Endothelial cell (in vitro differentiated cells): ENCODE results near the gene DEXI. TPM values are rescaled to one million over a fixed set of nuclear protein-coding genes. Genes with fewer than 3 reads are reported as not detected.

Experiments used
- DNase-seq: peaks from one replicate; pipeline ENCODE4 v3.0.0; 2021; ENCODE audit warnings: low spot score
- H3K27ac Mint-ChIP-seq: one replicate; pipeline ENCODE4 v1.8.0; 2021; ENCODE audit warnings: mixed read lengths, inconsistent platforms; ENCODE audit not compliant: unreplicated experiment
- H3K27me3 Mint-ChIP-seq: one replicate; pipeline ENCODE4 v1.8.0; 2021; ENCODE audit warnings: mild to moderate bottlenecking, moderate library complexity, mixed read lengths, inconsistent platforms; ENCODE audit not compliant: unreplicated experiment
- H3K36me3 Mint-ChIP-seq: one replicate; pipeline ENCODE4 v1.8.0; 2021; ENCODE audit warnings: mild to moderate bottlenecking, low read depth, mixed read lengths, inconsistent platforms; ENCODE audit not compliant: unreplicated experiment
- H3K4me1 Mint-ChIP-seq: one replicate; pipeline ENCODE4 v1.8.0; 2021; ENCODE audit warnings: mild to moderate bottlenecking, mixed read lengths, inconsistent platforms; ENCODE audit not compliant: unreplicated experiment
- H3K4me3 Mint-ChIP-seq: one replicate; pipeline ENCODE4 v1.8.0; 2021; ENCODE audit warnings: mild to moderate bottlenecking, mixed read lengths, inconsistent platforms; ENCODE audit not compliant: unreplicated experiment
- H3K9me3 Mint-ChIP-seq: one replicate; pipeline ENCODE4 v1.8.0; 2021; ENCODE audit warnings: mixed read lengths, inconsistent platforms; ENCODE audit not compliant: unreplicated experiment
- total RNA-seq: library from RNA; stranded (reverse); fragmentation: NEBNext Ultra II Directional; extraction: Animal tissue kit (Norgen Biotek cat#: 25700); gene quantifications from one replicate; pipeline ENCODE4 v1.2.1, GENCODE V29; 2021; ENCODE audit not compliant: unreplicated experiment
- TF ChIP-seq, protein P1 (sequence below): fragments of 200-600 bp; sonication (generic); IDR thresholded peaks from one replicate; pipeline ENCODE4 v1.5.0; 2021; ENCODE audit warnings: antibody characterized with exemption; ENCODE audit not compliant: unreplicated experiment

The DEXI gene
- total RNA-seq, 1 donor from 2014 or later: 37.9 TPM

DNA sequence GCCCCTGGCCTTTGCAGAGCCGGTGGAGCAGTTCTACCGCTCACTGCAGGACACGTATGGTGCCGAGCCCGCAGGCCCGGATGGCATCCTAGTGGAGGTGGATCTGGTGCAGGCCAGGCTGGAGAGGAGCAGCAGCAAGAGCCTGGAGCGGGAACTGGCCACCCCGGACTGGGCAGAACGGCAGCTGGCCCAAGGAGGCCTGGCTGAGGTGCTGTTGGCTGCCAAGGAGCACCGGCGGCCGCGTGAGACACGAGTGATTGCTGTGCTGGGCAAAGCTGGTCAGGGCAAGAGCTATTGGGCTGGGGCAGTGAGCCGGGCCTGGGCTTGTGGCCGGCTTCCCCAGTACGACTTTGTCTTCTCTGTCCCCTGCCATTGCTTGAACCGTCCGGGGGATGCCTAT, 35.8 kb downstream of the DEXI start:
- TF ChIP-seq, protein P1, sequence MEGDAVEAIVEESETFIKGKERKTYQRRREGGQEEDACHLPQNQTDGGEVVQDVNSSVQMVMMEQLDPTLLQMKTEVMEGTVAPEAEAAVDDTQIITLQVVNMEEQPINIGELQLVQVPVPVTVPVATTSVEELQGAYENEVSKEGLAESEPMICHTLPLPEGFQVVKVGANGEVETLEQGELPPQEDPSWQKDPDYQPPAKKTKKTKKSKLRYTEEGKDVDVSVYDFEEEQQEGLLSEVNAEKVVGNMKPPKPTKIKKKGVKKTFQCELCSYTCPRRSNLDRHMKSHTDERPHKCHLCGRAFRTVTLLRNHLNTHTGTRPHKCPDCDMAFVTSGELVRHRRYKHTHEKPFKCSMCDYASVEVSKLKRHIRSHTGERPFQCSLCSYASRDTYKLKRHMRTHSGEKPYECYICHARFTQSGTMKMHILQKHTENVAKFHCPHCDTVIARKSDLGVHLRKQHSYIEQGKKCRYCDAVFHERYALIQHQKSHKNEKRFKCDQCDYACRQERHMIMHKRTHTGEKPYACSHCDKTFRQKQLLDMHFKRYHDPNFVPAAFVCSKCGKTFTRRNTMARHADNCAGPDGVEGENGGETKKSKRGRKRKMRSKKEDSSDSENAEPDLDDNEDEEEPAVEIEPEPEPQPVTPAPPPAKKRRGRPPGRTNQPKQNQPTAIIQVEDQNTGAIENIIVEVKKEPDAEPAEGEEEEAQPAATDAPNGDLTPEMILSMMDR: no peak
- Mint-ChIP-seq H3K4me1 (no peaks in the 10 kb centered on the region), H3K36me3 (no peaks in the 10 kb centered on the region), H3K27me3 (peaks cover 12% of the 10 kb centered on the region), H3K4me3 (no peak overlapping the region), H3K9me3 (no peaks in the 10 kb centered on the region), H3K27ac (no peak overlapping the region)
- no peak for DNase-seq

DNA sequence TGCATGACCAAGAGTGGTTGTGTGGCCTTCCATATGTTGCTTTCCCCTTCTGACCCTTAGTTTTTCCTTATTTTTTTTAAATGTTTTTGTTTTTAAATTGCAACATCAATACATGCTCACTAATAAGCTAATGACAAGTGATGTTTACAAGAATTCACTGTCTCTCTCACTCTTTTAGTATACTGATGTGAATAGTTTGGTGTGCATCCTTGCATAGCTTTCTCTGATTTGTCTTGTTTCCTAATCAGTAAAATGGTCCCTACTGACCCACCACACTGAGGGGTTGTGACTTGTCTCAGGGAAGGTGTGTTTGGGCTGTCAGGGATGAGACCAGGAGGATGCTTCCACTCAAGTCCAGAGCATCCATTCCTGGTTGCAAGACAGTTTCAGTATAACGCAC, 39.3 kb downstream of the DEXI start:
- DNase-seq: no peak
- H3K27ac Mint-ChIP-seq: no peak overlapping the region
- H3K36me3 Mint-ChIP-seq: no peaks in the 10 kb centered on the region
- H3K27me3 Mint-ChIP-seq: peaks cover 10% of the 10 kb centered on the region
- no peaks in the 10 kb centered on the region for H3K4me1 Mint-ChIP-seq
- no peak overlapping the region for H3K4me3 Mint-ChIP-seq
- TF ChIP-seq, protein P1: no peak
- no peaks in the 10 kb centered on the region for H3K9me3 Mint-ChIP-seq

DNA sequence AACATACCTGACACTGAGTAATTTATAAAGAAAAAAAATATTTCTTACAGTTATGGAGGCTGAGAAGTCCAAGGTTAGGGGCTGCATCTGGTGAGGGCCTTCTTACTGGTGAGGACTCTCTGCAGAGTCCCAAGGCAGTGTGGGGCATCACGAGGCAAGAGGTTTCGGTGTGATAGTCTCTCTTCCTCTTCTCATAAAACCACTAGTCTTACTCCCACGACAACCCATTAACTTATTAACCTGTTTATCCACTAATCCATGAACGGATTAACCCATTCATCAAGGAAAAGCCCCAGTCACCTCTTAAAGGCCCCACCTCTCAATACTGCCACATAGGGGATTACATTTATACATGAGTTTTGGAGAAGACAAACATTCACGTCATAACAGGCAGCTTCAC, 45.1 kb downstream of the DEXI start:
- H3K9me3 Mint-ChIP-seq: no peaks in the 10 kb centered on the region
- H3K4me1 Mint-ChIP-seq: no peaks in the 10 kb centered on the region
- no peak overlapping the region for H3K4me3 Mint-ChIP-seq
- no peaks in the 10 kb centered on the region for H3K36me3 Mint-ChIP-seq
- DNase-seq: no peak
- H3K27me3 Mint-ChIP-seq: peaks cover 7% of the 10 kb centered on the region
- no peak overlapping the region for H3K27ac Mint-ChIP-seq
- TF ChIP-seq, protein P1: no peak

DNA sequence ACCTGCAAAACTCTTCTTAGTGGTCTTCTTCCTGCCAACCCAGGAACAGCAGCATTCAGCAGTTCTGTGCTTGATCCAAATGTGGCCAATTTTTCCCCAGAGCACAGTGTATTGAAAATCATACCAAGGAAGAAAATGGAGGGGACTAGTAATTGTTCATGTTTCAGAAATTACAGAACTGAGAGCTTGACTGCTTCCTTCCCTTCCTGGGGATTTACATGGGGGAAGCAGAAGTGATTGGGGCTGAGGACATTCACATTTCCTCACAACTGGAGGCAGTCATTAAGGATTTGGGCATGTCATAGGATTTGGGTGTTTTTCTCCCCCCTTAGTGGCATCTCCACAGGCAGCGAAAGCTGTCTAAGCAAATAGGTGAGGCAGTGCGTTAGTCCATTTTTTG, 45.5 kb downstream of the DEXI start:
- Mint-ChIP-seq H3K4me1 (no peaks in the 10 kb centered on the region), H3K27me3 (peaks cover 7% of the 10 kb centered on the region)

DNA sequence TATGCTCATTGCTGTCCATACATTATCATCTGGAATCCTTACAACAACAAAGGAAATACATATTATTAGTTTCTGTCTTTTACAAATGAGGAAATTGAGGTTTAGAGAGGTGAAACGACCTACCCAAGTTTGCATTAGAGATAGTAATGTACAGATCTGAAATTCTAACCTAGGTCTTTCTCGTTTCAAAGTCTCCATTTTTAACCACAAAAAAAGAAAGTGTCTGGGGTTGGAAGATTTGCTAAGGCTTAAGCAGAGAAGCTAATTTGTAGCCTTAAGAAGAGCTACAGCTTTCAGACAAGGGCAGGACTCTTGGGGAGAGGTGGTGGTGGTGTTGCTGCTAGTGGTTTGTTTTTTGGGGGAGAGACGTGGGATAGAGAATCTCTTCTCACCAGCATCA, 46.1 kb downstream of the DEXI start:
- no peaks in the 10 kb centered on the region for H3K36me3 Mint-ChIP-seq

More for the DNA sequence above, 45.5 kb downstream of the DEXI start:
- TF ChIP-seq, protein P1: no peak
- no peak for DNase-seq
- no peaks in the 10 kb centered on the region for H3K9me3 Mint-ChIP-seq
- H3K36me3 Mint-ChIP-seq: no peaks in the 10 kb centered on the region
- H3K4me3 Mint-ChIP-seq: no peak overlapping the region
- no peak overlapping the region for H3K27ac Mint-ChIP-seq

More for the DNA sequence above, 46.1 kb downstream of the DEXI start:
- DNase-seq: no peak
- Mint-ChIP-seq H3K9me3 (no peaks in the 10 kb centered on the region), H3K4me3 (no peak overlapping the region), H3K27me3 (peaks cover 6% of the 10 kb centered on the region), H3K27ac (no peak overlapping the region), H3K4me1 (no peaks in the 10 kb centered on the region)
- TF ChIP-seq, protein P1: no peak
